ENCODE data around the gene ATP6AP2.

DNA sequence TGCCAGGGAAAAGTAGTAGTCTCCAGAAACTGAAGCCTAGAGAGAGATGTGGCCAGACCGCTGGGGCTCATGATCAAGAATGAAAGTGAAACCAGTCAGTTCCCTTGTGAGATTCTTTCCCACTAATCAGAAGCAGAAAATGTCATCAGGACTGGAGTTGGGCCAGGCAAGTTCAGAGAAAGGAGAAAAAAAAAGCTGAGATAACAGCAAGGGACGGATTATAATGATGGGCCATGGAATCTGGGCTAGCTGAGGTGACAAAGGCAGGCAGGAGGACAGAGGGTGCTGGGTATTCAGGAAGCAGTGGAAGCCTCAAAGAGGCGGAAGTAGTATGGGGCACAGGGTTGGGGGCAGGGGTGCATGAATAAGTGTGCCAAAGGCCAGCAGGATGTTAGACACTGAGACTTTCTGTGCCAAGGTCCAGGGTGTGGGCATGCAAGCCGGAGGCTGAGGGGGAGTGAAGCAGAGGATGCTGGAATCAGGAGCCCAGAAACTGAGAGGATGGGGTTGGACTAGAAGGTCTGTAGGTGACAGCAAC, 64.1 kb downstream of the ATP6AP2 start:
- no peak for TF ChIP-seq POLR2A (IDR thresholded peaks at IDR 0.05)
- TF ChIP-seq, protein P1, sequence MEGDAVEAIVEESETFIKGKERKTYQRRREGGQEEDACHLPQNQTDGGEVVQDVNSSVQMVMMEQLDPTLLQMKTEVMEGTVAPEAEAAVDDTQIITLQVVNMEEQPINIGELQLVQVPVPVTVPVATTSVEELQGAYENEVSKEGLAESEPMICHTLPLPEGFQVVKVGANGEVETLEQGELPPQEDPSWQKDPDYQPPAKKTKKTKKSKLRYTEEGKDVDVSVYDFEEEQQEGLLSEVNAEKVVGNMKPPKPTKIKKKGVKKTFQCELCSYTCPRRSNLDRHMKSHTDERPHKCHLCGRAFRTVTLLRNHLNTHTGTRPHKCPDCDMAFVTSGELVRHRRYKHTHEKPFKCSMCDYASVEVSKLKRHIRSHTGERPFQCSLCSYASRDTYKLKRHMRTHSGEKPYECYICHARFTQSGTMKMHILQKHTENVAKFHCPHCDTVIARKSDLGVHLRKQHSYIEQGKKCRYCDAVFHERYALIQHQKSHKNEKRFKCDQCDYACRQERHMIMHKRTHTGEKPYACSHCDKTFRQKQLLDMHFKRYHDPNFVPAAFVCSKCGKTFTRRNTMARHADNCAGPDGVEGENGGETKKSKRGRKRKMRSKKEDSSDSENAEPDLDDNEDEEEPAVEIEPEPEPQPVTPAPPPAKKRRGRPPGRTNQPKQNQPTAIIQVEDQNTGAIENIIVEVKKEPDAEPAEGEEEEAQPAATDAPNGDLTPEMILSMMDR (IDR thresholded peaks at IDR 0.05): no peak
